AG10803 (cell line): ENCODE data around the gene CLSTN2.

Experiments used
- DNase-seq: peaks from one replicate; pipeline ENCODE4 v3.0.0; 2010; ENCODE audit warnings: low read depth
- H3K4me3 ChIP-seq: 2 replicates; pipeline ENCODE4 v1.5.1; 2011; ENCODE audit warnings: mild to moderate bottlenecking, low read length, control low read depth
- TF ChIP-seq, protein P1 (sequence below): conservative IDR thresholded peaks from 2 replicates; pipeline ENCODE4 v1.5.1; 2011; ENCODE audit warnings: mild to moderate bottlenecking, low read length, control low read depth, inconsistent platforms

CLSTN2 gene

DNA sequence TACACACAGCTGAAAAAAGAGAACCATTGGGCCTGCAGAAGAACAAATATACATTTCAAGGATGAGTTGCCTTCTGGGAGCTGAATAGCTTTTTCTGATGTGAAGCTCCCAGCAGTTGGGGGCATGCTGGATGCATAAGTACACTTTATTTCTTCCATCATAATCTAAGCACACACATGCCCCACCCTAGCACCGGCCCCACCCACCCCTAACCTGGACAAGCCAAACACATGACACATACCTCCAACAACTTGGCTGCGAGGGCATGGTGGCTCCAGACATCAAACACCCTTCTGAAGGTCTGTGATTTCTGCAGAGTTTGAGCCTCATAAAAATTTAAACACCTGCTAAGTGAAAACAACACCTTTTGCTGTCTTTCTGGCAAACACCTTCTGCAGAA is 435.7 kb downstream of the CLSTN2 start:
- no peak overlapping the region for H3K4me3 ChIP-seq
- TF ChIP-seq, protein P1, sequence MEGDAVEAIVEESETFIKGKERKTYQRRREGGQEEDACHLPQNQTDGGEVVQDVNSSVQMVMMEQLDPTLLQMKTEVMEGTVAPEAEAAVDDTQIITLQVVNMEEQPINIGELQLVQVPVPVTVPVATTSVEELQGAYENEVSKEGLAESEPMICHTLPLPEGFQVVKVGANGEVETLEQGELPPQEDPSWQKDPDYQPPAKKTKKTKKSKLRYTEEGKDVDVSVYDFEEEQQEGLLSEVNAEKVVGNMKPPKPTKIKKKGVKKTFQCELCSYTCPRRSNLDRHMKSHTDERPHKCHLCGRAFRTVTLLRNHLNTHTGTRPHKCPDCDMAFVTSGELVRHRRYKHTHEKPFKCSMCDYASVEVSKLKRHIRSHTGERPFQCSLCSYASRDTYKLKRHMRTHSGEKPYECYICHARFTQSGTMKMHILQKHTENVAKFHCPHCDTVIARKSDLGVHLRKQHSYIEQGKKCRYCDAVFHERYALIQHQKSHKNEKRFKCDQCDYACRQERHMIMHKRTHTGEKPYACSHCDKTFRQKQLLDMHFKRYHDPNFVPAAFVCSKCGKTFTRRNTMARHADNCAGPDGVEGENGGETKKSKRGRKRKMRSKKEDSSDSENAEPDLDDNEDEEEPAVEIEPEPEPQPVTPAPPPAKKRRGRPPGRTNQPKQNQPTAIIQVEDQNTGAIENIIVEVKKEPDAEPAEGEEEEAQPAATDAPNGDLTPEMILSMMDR: no peak
- DNase-seq: no peak

DNA sequence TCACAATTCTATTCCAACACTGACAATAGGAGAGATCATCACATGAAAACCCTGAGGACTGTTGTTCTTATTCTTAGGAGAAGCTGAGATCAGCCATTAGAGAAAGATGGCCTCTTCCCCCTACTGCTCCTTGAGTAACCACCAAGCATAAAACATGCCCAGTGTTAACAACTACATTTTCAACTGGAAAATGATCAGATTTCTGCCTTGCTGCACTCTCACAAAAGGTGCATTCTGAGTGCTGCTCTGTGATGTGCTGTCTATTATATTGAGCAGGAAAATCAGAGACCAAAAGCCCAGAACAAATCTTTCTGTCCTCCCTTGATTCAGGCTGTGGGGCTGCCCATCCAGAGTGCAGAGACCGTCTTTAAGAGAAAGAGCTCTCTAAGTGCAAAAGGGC is 438.2 kb downstream of the CLSTN2 start:
- TF ChIP-seq, protein P1: no peak
- DNase-seq: no peak
- H3K4me3 ChIP-seq: no peak overlapping the region

DNA sequence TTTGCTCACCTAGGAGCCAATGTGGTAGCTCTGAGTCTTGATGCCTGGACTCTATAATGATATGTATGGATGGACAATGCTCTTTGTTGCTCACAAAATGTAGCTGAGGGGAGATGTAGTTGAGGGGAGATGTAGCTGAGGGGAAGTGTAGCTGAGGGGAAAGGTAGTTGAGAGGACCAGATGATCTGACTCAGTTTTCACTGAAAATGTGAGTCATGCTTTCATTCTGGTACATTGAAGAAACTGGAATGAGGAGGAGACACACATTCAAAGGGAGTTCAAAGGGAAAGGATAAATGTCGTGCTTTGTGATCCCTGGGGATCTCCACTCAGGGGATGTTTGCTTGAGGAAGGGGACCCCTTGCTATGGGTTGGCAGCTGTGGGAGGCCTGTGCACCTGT is 440.0 kb downstream of the CLSTN2 start:
- no peak overlapping the region for H3K4me3 ChIP-seq
- DNase-seq: no peak
- TF ChIP-seq, protein P1: no peak

DNA sequence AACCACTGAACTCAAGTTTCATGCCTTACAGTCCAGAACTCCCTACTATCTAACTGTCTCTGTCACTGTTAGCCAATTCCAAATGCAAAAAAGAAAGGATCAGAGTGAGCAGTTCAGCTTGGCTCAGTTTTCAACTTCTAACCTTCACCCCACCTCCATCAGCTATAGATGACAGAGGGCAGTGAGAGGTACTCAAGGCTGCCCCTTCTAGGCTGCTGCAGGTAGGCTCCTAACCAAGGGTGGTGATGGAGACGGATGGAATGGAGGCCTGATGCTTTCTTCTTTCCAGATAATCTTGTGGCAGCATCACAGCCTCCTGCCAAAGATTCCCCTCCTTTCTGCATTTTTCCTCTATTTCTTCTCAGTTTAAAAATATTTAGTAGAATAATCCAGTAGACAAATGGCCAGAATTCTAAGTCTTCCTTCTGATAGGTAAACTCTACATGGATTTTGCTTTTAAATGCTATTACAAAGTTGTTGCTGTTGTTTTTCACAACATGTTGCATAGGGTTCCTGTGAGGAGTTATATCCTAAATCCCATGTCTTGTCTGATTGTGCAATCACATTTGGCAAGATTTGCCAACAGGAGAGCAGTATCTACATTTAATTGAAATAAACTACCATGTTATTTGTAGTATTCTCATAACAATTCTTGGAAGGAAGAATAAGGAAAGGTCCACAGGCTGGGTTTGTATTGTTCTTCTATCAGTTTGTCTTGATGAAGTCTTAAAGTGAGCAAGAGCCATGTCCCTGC is 441.3 kb downstream of the CLSTN2 start:
- no peak overlapping the region for H3K4me3 ChIP-seq
- TF ChIP-seq, protein P1: no peak
- no peak for DNase-seq

DNA sequence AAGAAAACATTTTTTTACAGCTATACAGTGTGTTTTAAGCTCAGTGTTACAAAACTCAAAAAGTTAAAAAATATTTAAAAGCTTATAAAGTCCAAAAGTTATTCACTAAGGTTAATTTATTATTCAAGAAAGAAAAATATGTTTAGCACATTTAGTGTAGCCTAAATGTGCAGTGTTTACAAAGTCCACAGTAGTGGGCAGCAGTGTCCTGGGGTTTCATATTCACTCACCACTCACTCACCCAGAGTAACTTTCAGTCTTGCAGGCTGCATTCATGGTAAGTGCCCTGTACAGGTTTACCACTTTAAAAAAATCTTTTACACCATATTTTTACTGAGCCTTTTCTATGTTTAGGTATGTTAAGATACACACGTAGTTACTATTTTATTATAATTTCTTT is 442.7 kb downstream of the CLSTN2 start:
- TF ChIP-seq, protein P1: no peak
- H3K4me3 ChIP-seq: no peak overlapping the region
- no peak for DNase-seq

DNA sequence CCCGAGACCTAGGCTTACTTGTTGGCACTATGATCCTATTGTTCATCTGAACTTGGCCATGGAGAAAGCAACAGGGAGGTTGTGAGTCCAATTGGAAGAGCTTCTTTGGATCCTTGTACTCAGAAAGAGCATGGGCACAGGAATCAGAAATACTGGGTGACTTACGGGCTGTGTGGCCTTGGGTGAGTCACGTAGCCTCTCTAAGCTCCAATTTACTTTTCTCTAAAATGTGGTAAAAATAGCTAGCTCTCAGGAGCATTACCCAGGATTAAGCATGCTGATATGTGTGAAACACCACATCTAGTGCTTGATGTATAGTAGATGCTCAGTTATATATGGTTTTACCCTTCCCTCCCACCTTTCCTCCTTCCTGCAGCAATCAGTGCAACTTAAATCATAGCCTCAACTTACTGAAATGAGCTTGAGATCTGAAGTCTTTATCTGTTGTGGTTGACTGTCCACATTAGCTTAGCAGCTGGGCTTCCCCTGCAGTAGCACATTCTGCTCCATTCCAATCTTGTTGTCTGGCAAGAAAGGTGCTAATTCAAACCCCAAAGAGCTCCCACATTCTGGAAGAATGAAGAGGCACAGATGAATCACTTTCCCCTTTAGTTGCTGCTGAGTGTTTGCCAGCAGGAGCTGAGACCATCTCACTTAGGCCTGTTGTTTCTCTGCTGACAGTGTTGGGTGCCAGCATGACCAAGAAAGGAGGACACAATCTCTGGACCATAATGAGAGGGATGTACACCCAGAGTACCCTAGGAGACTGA is 443.8 kb downstream of the CLSTN2 start:
- TF ChIP-seq, protein P1: no peak
- no peak overlapping the region for H3K4me3 ChIP-seq
- no peak for DNase-seq
